ENCODE results near the gene CYP17A1.

DNA sequence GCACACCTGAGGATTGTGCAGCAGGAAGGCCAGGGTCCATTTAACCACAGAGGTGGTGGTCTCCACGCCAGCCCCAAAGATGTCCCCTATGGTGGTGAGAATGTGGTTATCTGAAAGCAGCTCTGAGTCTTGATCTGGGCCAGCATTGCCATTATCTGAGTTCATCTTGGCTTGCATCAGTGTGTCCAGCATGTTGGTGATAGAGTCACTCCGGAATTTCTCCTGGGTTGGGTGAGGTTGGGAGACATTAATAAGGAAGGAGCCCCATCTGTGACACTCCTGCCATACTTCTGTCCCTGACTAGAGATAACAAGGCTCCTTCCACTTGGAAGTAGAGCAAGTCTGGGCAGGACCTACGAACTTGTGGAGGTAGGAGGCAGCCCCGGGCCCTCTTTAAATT lies 4.2 kb downstream of the CYP17A1 start:
- TF ChIP-seq POLR2A (IDR thresholded peaks at IDR 0.05; ENCODE audit: low read length) (no peak), GATA1 (IDR thresholded peaks at IDR 0.05; ENCODE audit: low read depth, low read length) (no peak)

Data from erythroblast (primary cell).